Mucosa of rectum (tissue), 2 donors: ENCODE measurements around the gene ENOX2.
"Not testable (repeated sequence)": the region's sequence is repeated elsewhere in the genome, so short reads cannot be mapped to it uniquely, and the experiment has no call there.

Source experiments
- H3K27ac ChIP-seq, 2 donors: one replicate each; pipeline ENCODE4 v1.7.0; 2013; ENCODE audit warnings: inconsistent platforms in 2 of 2, low read depth in 2 of 2, low read length in 2 of 2
- H3K27me3 ChIP-seq, 2 donors: one replicate each; pipeline ENCODE4 v1.7.0; 2013; ENCODE audit warnings: low read length in 2 of 2; ENCODE audit not compliant: control insufficient read depth in 2 of 2, insufficient read depth in 2 of 2
- H3K36me3 ChIP-seq, 2 donors: one replicate each; pipeline ENCODE4 v1.7.0; 2013; ENCODE audit warnings: low read length in 2 of 2; ENCODE audit not compliant: control insufficient read depth in 2 of 2, insufficient read depth in 2 of 2
- H3K4me1 ChIP-seq, 2 donors: one replicate each; pipeline ENCODE4 v1.7.0; 2013; ENCODE audit warnings: low read length in 2 of 2, mild to moderate bottlenecking in 1 of 2; ENCODE audit not compliant: control insufficient read depth in 2 of 2, insufficient read depth in 2 of 2
- H3K4me3 ChIP-seq, 2 donors: one replicate each; pipeline ENCODE4 v1.7.0; 2013; ENCODE audit warnings: low read length in 2 of 2
- H3K9ac ChIP-seq, 2 donors: one replicate each; pipeline ENCODE4 v1.7.0; 2013; ENCODE audit warnings: low read length in 2 of 2, low read depth in 1 of 2, mild to moderate bottlenecking in 1 of 2
- H3K9me3 ChIP-seq, 2 donors: one replicate each; pipeline ENCODE4 v1.7.0; 2013; ENCODE audit warnings: low read length in 2 of 2; ENCODE audit not compliant: control insufficient read depth in 2 of 2
- donor health status: healthy.
- donor health status: Normal muscosa, but diverticular disease.

ENOX2 gene

DNA sequence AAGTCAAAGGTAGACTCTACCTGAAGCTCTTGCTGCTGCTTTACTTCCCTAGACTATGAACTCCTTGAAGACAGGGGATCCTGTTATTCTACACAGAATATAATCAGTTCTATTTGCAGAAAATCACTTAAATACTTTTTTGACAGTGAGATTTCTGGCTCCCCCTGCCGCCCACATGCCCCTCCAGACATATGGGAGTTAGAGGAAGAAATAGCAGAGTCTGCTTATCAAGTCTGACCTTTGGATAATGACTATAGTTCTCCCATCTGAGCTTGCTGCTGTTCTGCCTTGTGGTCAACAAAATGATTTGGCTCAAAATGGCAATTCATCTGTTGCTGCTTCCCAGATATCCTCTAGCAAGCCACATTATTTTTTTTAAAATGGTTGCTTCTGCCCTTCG is 101.1 kb downstream of the ENOX2 start:
- Histone ChIP-seq H3K9me3 (no peaks in the 10 kb centered on the region), H3K4me1 (no peaks in the 10 kb centered on the region), H3K36me3 (no peaks in the 10 kb centered on the region), H3K9ac (no peak overlapping the region), H3K27me3 (no peaks in the 10 kb centered on the region), H3K4me3 (no peak overlapping the region), H3K27ac (no peak overlapping the region)

GRCh38 chrX:130799393-130799792 is 103.6 kb downstream of the ENOX2 start:
- H3K36me3 ChIP-seq, result no peaks in the 10 kb centered on the region
- H3K9me3 ChIP-seq, result no peaks in the 10 kb centered on the region
- no peak overlapping the region for H3K27ac ChIP-seq
- no peaks in the 10 kb centered on the region for H3K27me3 ChIP-seq
- H3K9ac ChIP-seq, result no peak overlapping the region
- H3K4me1 ChIP-seq, result no peaks in the 10 kb centered on the region
- H3K4me3 ChIP-seq, result no peak overlapping the region

DNA sequence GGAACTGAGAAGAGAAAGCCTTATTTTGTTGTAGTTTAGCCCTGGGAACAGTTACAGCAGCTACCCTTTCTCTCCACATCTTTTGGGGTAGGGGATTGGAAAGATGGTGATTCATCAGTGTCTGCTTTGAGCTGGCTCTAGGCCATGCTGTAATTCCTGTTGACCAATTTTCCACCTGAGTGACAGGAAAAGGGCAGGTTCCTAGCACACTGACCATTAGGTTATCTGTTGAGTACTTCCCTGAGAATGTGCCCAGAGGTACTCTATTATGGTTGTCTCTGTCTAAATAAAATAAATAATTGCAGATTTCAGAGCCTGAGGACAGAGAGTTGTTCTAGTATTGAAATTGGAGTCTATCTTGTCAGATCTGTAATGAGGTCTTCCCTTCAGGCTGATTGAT is 109.0 kb downstream of the ENOX2 start:
- Histone ChIP-seq H3K4me3 (no peak overlapping the region), H3K36me3 (no peaks in the 10 kb centered on the region)

DNA sequence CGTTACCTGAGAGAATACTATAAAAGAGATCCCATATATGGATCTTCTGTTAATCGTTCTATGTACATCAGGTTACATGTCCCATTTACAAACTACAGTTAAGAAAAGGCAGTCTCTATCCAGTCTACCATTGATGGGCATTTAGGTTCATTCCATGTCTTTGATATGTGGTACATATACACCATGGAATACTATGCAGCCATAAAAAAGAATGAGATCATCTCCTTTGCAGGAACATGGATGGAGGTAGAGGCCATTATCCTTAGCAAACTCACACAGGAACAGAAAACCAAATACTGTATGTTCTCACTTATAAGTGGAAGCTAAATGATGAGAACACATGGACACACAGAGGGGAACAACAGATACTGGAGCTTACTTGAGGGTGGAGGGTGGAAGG is 111.1 kb downstream of the ENOX2 start:
- not testable (repeated sequence) for H3K4me1 ChIP-seq, H3K27ac ChIP-seq, H3K27me3 ChIP-seq, H3K36me3 ChIP-seq, H3K9ac ChIP-seq, H3K9me3 ChIP-seq, H3K4me3 ChIP-seq

More for the DNA sequence above, 109.0 kb downstream of the ENOX2 start:
- no peak overlapping the region for H3K9ac ChIP-seq
- no peaks in the 10 kb centered on the region for H3K27me3 ChIP-seq
- no peak overlapping the region for H3K27ac ChIP-seq
- no peaks in the 10 kb centered on the region for H3K4me1 ChIP-seq
- no peaks in the 10 kb centered on the region for H3K9me3 ChIP-seq

DNA sequence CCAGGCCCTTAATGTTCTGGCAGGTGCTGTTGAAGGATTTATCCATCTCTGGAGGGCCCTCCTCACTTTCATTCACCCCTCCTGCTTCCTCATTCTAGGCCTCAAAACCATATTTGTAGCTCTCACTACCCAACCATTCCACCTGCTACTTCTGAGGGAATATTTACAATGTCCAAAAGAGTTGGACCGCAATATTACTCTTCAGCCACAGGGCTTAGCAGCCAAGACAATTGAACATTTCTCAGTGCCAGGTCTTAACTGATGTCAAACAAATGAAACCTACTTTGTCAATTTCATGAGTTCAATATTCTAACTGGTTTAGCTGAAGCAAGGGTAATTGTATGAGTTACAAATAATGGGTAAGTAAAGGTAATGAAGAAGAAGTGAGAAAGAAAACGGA is 113.2 kb downstream of the ENOX2 start:
- Histone ChIP-seq H3K27me3 (no peaks in the 10 kb centered on the region), H3K9me3 (no peaks in the 10 kb centered on the region), H3K4me3 (no peak overlapping the region), H3K4me1 (no peaks in the 10 kb centered on the region), H3K27ac (no peak overlapping the region), H3K36me3 (no peaks in the 10 kb centered on the region), H3K9ac (no peak overlapping the region)

DNA sequence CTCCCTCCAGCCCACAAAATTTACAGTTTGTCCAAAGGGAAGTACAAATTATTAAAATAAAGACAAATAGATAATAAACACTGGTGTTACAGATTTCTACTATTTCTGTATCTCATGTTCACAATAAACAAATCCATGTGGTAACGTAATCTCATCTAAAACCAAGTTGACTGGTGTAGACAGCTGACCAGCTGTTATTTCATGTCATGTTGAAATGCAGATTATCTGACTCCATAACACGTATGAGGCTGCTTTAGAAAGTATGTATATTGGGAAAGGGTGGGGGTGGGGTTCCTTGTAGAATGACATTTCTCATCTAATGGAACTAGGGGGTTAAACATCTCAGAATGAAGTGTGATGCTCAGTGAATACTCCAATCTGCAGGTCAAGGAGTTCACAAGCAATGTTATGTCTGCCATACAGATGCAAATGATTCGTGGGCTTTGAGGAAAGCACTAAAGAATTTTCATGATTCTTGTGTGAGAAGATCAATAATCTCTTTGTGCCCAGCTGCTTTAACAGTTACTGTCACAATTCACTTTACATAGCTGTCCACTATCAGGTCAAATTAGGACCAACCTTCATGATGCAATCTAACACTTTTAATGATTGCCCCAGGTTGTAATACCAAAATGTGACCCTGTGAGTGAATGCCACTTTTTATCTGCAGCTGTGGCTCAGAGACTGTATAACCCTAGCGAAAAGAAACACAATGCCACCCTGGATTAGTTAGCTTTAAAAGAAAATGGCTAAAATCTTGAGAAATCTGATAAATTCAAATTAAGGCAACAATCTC is 114.0 kb downstream of the ENOX2 start:
- no peak overlapping the region for H3K27ac ChIP-seq
- no peaks in the 10 kb centered on the region for H3K36me3 ChIP-seq
- no peaks in the 10 kb centered on the region for H3K27me3 ChIP-seq
- H3K4me1 ChIP-seq, result no peaks in the 10 kb centered on the region
- no peak overlapping the region for H3K4me3 ChIP-seq
- H3K9me3 ChIP-seq, result no peaks in the 10 kb centered on the region
- no peak overlapping the region for H3K9ac ChIP-seq

DNA sequence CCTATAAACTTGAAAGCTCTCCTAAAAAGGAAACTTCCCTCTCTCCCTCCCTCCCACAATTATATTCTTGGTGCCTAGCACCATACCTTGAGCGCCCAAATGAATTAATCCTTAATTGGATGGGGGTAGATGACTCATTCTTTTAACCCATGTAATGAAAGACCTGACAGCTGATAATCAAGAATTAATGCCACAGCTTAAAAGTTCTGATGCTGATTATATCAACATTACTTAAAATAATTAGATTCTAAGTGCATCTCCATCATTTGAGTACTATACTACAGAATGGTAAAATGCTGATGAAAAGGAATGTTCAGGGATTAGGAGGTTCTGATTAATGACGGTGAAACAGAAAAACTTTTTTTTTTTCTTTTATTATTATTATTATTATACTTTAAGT is 117.0 kb downstream of the ENOX2 start:
- Histone ChIP-seq H3K9me3 (no peaks in the 10 kb centered on the region), H3K4me3 (no peak overlapping the region), H3K9ac (no peak overlapping the region), H3K36me3 (no peaks in the 10 kb centered on the region), H3K27me3 (no peaks in the 10 kb centered on the region), H3K4me1 (no peaks in the 10 kb centered on the region), H3K27ac (no peak overlapping the region)

GRCh38 chrX:130778773-130779172 is 124.2 kb downstream of the ENOX2 start:
- H3K4me3 ChIP-seq, result no peak overlapping the region
- H3K9ac ChIP-seq, result no peak overlapping the region
- no peaks in the 10 kb centered on the region for H3K9me3 ChIP-seq
- H3K36me3 ChIP-seq, result no peaks in the 10 kb centered on the region
- no peak overlapping the region for H3K27ac ChIP-seq
- peaks cover 0 to 7% of the 10 kb centered on the region in 2 donors for H3K27me3 ChIP-seq
- no peaks in the 10 kb centered on the region for H3K4me1 ChIP-seq

DNA sequence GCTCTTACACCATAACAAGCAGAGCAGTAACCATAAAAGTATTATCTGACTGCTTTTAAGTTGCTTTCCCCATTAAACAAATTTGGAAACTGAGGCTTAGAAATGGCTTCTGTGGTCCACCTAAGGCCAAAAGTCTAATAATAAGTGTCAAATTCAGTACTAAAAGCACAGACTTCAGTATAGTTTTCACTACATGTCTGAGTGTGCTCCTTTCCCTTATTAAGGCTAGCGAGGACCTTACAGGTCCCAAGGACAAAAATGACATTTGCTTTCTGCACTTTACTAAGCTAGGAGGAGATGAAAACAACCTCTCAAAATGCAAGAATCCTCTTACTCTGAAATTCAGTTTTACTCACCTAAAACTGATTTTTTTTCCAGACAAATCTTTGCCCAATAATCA is 127.2 kb downstream of the ENOX2 start:
- no peak overlapping the region for H3K27ac ChIP-seq
- no peaks in the 10 kb centered on the region for H3K9me3 ChIP-seq
- no peak overlapping the region for H3K4me3 ChIP-seq
- H3K4me1 ChIP-seq, result no peaks in the 10 kb centered on the region
- H3K36me3 ChIP-seq, result no peaks in the 10 kb centered on the region
- no peak overlapping the region for H3K9ac ChIP-seq
- peaks cover 0 to 7% of the 10 kb centered on the region in 2 donors for H3K27me3 ChIP-seq

DNA sequence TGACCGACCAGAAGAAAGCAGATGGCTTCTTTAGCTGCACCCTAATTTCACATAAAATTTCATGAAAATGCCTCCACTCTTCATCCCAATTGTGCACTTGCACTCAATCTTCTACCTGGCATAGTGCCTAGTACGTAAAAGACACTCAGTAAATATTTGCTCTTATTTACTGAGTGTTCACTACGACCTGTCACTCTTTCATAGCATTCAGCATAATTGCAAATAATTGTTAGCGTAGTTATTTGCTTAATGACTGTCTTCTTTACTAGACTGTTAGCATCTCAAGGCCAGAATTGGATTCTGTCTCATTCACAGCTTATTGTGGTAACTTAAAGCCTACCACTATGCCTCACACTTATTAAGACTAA is 130.2 kb downstream of the ENOX2 start:
- Histone ChIP-seq H3K9ac (no peak overlapping the region), H3K4me1 (no peaks in the 10 kb centered on the region), H3K27ac (no peak overlapping the region), H3K9me3 (no peaks in the 10 kb centered on the region), H3K4me3 (no peak overlapping the region), H3K36me3 (no peaks in the 10 kb centered on the region), H3K27me3 (peaks cover 0 to 4% of the 10 kb centered on the region in 2 donors)
